GM10266 (cell line): ENCODE results near the gene PKP4.
"Not testable (repeated sequence)": the region's sequence is repeated elsewhere in the genome, so short reads cannot be mapped to it uniquely, and the experiment has no call there.

Source experiments
- DNase-seq: peaks from one replicate; pipeline ENCODE4 v3.0.0; 2012; ENCODE audit errors: extremely low spot score
- TF ChIP-seq, protein P1 (sequence below): IDR thresholded peaks from 2 replicates; pipeline ENCODE4 v1.5.1; 2012; ENCODE audit warnings: mild to moderate bottlenecking, low read depth; ENCODE audit not compliant: control insufficient read depth, insufficient read depth; ENCODE audit errors: missing control alignments

The PKP4 gene

DNA sequence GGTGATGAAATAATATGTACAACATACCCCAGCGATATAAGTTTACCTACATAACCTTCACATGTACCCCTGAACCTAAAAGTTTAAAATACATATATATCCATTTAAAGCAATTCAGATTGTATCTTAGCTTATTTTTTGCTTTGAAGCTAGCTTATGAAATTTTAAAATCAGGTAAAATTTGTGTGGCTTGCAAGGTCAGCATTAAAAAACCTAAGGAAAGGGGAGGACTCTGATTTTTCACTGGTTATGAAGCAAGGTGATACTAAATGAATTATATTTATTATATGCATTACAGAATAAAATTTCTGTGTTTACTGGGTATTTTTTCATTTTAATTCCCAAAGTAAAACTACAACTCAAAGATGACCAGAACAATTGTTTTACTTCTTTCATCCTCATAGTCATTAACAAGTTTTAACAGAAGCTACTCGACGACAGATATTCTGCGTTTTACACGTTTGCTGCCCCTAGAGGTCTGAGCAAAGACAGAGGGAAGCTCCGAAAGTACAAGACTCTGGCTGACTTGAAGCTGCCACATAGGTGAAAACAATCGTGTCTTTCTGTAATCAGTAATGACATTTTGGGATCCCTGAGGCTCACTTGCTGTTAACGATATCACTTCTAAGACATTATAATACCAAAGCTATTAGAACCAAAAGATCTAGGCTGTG, 17.1 kb downstream of the PKP4 start:
- TF ChIP-seq, protein P1, sequence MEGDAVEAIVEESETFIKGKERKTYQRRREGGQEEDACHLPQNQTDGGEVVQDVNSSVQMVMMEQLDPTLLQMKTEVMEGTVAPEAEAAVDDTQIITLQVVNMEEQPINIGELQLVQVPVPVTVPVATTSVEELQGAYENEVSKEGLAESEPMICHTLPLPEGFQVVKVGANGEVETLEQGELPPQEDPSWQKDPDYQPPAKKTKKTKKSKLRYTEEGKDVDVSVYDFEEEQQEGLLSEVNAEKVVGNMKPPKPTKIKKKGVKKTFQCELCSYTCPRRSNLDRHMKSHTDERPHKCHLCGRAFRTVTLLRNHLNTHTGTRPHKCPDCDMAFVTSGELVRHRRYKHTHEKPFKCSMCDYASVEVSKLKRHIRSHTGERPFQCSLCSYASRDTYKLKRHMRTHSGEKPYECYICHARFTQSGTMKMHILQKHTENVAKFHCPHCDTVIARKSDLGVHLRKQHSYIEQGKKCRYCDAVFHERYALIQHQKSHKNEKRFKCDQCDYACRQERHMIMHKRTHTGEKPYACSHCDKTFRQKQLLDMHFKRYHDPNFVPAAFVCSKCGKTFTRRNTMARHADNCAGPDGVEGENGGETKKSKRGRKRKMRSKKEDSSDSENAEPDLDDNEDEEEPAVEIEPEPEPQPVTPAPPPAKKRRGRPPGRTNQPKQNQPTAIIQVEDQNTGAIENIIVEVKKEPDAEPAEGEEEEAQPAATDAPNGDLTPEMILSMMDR: no peak
- DNase-seq: no peak

DNA sequence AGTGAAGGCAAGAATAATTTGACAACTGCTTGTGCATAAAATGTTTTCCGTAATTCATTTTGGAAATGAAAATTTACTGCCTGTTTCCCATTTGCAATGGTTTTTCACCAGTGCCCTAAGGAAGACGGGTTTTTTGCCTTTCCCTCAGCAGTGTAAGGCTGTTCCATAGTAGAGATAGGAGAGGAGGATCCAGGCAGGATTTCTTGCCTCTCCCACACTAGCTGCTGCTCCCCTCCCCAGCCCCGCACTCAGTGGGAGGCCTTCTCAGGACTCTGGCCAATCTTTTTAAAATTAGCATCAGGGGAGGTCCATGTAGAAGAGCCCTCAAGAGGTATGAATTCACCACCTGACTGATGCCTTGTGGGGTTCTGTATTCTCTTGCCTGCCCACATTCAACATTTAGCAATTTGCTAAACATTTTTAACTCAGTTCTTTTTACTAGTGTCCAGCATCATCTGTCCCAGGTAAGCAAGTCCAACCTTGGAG, 17.8 kb downstream of the PKP4 start:
- DNase-seq: not testable (repeated sequence)

DNA sequence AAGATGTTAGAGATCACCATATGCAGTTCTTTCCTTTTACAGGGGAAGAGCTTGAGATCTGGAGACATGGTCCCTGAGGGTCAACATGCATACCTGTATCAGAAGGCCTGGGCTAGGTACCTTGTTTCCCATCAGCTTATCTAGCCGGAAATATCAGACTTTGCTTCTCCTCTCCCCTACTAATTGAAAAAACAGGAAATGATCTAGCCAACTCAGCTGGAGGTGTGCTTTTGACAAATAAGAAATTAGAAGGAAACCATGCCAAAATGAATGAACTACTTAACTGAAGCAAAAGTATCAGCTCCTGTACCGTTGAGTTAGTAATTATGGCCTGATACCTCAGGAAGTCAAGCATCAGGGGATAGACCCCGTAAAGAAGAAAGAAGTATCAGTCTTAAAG, 20.4 kb downstream of the PKP4 start:
- TF ChIP-seq, protein P1: no peak
- no peak for DNase-seq

DNA sequence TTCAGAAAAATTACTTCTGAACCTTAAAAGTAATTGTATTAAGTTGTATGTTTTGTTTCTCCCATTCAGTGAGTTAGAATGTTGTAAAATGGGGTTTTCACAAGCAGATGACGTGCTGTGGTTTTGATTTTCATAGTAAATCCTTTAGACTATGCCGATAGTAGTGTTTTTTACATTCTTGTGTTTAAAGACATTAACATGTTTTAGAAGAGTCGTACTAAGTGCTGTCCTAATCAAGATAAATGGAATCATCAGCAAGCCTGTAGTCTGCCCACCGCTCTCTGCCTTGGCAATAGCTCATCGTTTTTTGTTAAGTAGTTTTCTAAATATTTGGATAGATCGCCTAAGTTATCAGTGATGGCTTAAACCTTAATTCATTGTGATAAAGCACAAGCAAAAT, 21.5 kb downstream of the PKP4 start:
- DNase-seq: no peak
- TF ChIP-seq, protein P1: no peak

DNA sequence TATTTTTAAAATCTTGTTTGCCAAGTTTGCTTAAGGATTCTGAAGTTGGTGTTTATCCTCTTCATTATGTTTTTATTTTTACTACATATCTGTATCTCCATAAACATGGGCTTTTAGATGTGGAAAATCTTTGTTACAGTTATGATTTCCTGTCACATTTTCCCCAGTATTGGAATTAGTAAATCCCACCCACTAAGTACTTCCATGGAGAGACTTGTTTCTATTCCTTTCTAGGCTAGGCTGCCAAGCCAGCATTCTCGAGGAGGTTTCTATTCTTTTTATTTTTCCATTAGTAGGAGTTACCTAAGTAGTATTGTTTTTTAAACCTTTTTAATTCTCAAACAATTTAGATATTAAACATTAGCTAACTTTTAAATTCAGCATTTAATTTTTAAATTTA, 22.1 kb downstream of the PKP4 start:
- DNase-seq: no peak
- TF ChIP-seq, protein P1: no peak

DNA sequence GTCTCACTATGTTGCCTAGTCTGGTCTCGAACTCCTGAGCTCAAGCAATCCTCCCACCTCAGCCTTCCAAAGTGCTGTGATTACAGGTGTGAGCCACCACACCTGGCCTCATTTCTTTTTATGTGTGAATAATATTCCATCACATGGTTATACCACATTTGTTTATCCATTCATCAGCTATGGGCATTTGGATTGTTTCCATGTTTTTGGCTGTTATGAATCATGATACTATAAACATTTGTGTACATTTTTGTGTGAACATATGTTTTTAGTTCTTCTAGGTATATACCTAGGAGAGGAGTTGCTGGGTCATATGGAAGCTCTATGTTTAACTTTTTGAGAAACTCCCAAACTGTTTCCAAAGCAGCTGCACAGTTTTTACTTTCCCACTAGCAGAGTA, 24.4 kb downstream of the PKP4 start:
- TF ChIP-seq, protein P1: no peak
- DNase-seq: no peak

DNA sequence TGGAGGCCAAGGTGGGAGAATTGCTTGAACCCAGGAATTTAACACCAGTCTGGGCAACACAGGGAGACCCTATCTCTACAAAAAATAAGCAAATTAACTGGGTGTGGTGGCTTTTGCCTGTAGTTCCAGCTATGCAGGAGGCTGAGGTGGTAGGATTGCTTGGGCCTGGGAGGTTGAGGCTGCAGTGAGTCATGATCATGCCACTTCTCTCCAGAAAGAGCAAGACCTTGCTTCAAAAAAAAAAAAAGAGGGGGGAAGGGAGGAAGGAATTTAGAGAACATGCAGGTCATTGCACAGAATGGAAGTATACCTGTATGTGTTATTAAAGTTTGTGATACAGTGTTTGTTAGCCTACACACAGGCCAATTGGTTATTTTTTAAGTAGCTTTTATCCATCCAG, 25.8 kb downstream of the PKP4 start:
- TF ChIP-seq, protein P1: no peak
- DNase-seq: no peak

DNA sequence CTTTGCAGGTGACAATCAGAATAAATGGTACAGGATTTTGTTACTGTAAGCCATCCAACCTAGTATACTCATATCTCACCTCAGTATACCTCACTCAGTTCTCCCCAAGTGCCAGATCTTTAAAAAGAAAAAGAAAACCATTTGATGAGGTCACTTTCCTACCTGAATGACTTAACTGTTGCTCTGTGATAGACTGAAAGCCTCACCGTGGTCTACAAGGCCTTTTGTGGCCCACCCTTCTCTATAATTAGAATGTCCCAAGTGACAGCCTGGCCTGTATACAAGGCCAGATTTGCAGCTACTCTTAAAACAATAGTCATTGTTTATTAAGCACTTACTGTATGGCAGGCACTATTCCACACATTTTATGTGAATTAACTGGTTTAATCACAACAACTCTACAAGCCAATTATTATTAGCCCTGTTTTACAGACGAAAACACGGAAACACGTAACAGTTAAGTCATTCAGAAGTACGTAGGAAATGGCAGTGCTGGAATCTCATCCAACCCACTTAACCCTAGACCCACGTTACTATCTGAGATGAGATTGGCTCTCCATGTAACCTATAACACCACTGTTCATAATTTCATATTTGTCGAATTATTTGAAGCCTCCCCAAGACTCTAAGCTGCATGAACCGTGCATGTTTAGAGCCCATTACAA, 28.3 kb downstream of the PKP4 start:
- DNase-seq: peak; percentile 53
- TF ChIP-seq, protein P1: no peak
